Adrenal gland (tissue), 12 donors: ENCODE results near the gene CYP1A2. TPM values are rescaled to one million over a fixed set of nuclear protein-coding genes. Genes with fewer than 3 reads are reported as not detected.

ENCODE experiments used
- DNase-seq, 7 donors: peaks; one replicate each; pipeline ENCODE4 v3.0.0-alpha.2; 2019 to 2020
- H3K27ac ChIP-seq, 5 donors: fragments of 200-600 bp; sonication (generic) in 4 of 5; 1 replicate in 3 of 5; 2 replicates in 2 of 5; pipeline versions ENCODE4 v1.5.1 to v1.8.0; 2016 to 2020; ENCODE audit warnings: mild to moderate bottlenecking in 1 of 5
- H3K27me3 ChIP-seq: fragments of 200-600 bp; 2 replicates; pipeline ENCODE4 v1.8.0; 2021
- H3K36me3 ChIP-seq, 2 donors: fragments of 200-600 bp; replicated peaks in 1 of 2; 1 replicate in 1 of 2; 2 replicates in 1 of 2; pipeline versions ENCODE4 v1.5.1 to v1.8.0; 2018 to 2022
- H3K4me1 ChIP-seq, 2 donors: fragments of 200-600 bp; replicated peaks in 1 of 2; 1 replicate in 1 of 2; 2 replicates in 1 of 2; pipeline versions ENCODE4 v1.5.1 to v1.8.0; 2018 to 2021
- H3K4me3 ChIP-seq, 4 donors: fragments of 200-600 bp; sonication (generic) in 3 of 4; one replicate each; pipeline ENCODE4 v1.5.1; 2016 to 2018
- H3K9me3 ChIP-seq, 3 donors: fragments of 200-600 bp; sonication (generic) in 1 of 3; replicated peaks in 1 of 3; 1 replicate in 2 of 3; 2 replicates in 1 of 3; pipeline versions ENCODE4 v1.5.1 to v1.8.0; 2016 to 2021
- POLR2A ChIP-seq, 2 donors: fragments of 450-650 bp; IDR thresholded peaks; one replicate each; pipeline ENCODE4 v1.6.1; 2017; ENCODE audit warnings: antibody characterized with exemption in 2 of 2, mild to moderate bottlenecking in 2 of 2, moderate library complexity in 1 of 2
- WGBS, 4 donors: extraction: QIAGEN DNeasy Blood & Tissue Kit in 2 of 4; methylation state at CpG; one replicate each; pipeline versions ENCODE4 v1.1.5 to v1.1.7; 2013 to 2017; 5-methylcytosine and 5-hydroxymethylcytosine counted together
- intact Hi-C, 2 donors: fragments of 100-400 bp; cut with DNase I; formaldehyde crosslinking; loops; one replicate each; pipeline versions ENCODE4 v1.14.1 to v1.15.0; 2022 to 2023
- polyA plus RNA-seq, 3 donors: library from polyadenylated mRNA; stranded (reverse); fragments of 200-250 nt in 2 of 3; fragments of 350-450 nt in 1 of 3; fragmentation: Illumina TruSeq in 1 of 3; extraction: RNeasy Lipid Tissue Mini Kit (QIAGEN cat#74804) in 1 of 3; gene quantifications; one replicate each; pipeline ENCODE4 v1.2.3, GENCODE V29; 2013 to 2014
- total RNA-seq, 9 donors: library from RNA; depleted of rRNA in 4 of 9; stranded (reverse); fragments of >200 nt in 4 of 9; fragments of 120-200 nt in 1 of 9; fragmentation: NEBNext Ultra II Directional in 1 of 9; extraction: Animal tissue kit (Norgen Biotek cat#: 25700) in 1 of 9; gene quantifications; one replicate each; pipeline versions ENCODE4 v1.1.0 to v1.2.4, GENCODE V29; 2013 to 2023
- TF ChIP-seq, protein P1 (sequence below), 6 experiments: fragments of 450-650 bp in 4 of 6; fragments of 200-600 bp in 2 of 6; sonication (generic) in 1 of 6; IDR thresholded peaks; 1 replicate in 5 of 6; 2 replicates in 1 of 6; pipeline versions ENCODE4 v1.5.1 to v1.8.0; 2016 to 2021; ENCODE audit warnings: antibody characterized with exemption in 6 of 6, mild to moderate bottlenecking in 2 of 6, moderate library complexity in 1 of 6
- donor health status: healthy with polysubstance abuse.
- donor health status: Bipolar disorder and iron deficiency.
- donor health status: DM: yes; HTN: yes; CAD: no.
- donor health status: DM: no; HTN: no; CAD: no.
- donor health status: DM: no; HTN: no; CAD: no.
- donor health status: DM: yes; HTN: yes; CAD: no.

CYP1A2 gene
- total and polyA plus RNA-seq, 12 donors, result not detected

DNA sequence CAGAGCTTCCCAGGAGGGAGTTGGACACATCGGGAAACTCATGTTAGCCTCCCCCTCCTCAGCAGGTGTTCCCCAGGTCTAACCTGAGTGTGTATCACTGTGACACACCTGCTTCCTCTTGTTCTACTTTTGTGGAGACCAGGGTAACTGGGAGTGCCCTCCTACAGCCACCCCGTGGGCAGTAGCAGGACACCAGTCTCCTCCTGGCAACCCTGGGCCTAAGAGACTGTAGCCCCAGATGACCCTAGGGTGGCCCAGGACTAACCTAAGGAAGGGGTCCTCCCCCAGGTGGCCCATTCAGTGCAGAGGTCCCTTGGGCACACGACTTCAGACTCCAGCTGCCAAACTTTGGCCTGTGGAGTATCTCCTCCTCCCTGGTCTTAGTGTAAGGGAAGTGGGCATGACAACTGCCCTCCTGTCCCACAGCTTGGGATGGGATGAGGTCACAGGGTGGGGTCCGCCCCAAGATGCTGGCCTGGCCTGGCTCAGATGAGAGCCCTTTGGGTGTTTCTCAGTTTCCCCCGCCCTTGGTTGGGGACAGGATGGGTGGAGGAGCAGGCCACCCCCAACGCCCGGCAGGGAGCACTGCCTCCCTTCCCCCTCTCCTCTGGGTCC is 38.0 kb downstream of the CYP1A2 start:
- no peak for TF ChIP-seq POLR2A (IDR thresholded peaks at IDR 0.05)
- TF ChIP-seq, protein P1, sequence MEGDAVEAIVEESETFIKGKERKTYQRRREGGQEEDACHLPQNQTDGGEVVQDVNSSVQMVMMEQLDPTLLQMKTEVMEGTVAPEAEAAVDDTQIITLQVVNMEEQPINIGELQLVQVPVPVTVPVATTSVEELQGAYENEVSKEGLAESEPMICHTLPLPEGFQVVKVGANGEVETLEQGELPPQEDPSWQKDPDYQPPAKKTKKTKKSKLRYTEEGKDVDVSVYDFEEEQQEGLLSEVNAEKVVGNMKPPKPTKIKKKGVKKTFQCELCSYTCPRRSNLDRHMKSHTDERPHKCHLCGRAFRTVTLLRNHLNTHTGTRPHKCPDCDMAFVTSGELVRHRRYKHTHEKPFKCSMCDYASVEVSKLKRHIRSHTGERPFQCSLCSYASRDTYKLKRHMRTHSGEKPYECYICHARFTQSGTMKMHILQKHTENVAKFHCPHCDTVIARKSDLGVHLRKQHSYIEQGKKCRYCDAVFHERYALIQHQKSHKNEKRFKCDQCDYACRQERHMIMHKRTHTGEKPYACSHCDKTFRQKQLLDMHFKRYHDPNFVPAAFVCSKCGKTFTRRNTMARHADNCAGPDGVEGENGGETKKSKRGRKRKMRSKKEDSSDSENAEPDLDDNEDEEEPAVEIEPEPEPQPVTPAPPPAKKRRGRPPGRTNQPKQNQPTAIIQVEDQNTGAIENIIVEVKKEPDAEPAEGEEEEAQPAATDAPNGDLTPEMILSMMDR (IDR thresholded peaks at IDR 0.05), result no peak

DNA sequence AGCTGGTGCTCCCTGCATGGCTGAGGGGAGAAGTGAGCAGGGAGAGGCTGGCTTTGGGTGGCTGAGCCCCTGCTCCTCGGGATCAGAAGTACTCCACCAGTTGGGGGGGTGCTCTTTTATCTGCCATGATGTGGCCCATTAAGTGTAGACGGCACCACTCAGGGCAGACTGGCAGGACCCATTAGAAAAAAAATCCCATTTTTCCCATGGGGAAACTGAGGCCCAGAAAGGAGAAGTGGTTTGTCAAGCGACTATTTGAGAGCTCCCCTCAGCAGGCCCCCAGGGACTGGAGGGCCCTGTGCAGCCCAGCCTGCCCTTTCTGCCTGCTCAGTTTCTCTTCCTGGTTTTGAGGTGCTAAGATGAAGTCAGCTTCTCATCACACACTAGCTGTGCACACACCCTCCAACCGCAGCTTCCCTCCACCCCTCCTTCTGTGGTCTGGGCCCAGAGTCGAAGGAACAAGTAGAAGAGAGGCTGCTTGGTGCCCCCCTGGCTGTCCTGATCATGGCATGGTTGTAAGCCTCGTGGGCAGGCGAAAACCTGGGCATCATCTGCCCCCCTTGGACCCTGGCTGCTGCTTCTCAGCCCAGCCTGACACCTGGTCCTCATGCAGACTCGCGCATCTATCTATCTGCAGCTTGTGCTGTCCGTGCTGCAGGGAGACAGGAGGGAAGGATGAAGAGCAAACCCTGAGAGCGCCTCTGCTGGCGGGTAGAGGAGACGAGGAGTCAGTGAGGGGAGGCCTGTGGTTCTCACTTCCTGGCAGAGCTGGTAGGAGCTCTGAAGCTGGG is 38.8 kb downstream of the CYP1A2 start:
- Histone ChIP-seq H3K4me1 (peaks cover 32 to 93% of the 10 kb centered on the region in 2 donors), H3K27me3 (no peaks in the 10 kb centered on the region), H3K9me3 (no peaks in the 10 kb centered on the region), H3K4me3 (no peak overlapping the region), H3K27ac (peak overlapping the region in 3 of 5 donors; percentile 31 to 83 (median 60)), H3K36me3 (no peaks in the 10 kb centered on the region)
- WGBS, 4 donors, result 46 to 67% (median 61%) methylated on average over 13 of the region's 13 CpGs
- DNase-seq, result peak in 6 of 7 donors; percentile 52 to 83 (median 64)
- TF ChIP-seq POLR2A (IDR thresholded peaks at IDR 0.05), result no peak
- TF ChIP-seq, protein P1 (IDR thresholded peaks at IDR 0.05), result peak in 4 of 6 experiments; percentile 23 to 38 (median 26)
- intact Hi-C loops, result no loop called here

More for the DNA sequence above, 38.0 kb downstream of the CYP1A2 start:
- 61 to 77% (median 71%) methylated on average over 4 to 7 of the region's 7 CpGs for WGBS, 4 donors
- Histone ChIP-seq H3K36me3 (no peaks in the 10 kb centered on the region), H3K4me1 (peaks cover 29 to 86% of the 10 kb centered on the region in 2 donors), H3K4me3 (no peak overlapping the region), H3K27me3 (no peaks in the 10 kb centered on the region), H3K9me3 (no peaks in the 10 kb centered on the region), H3K27ac (peak overlapping the region in 3 of 5 donors; percentile 31 to 83 (median 60))
- intact Hi-C loops, result no loop called here
- no peak for DNase-seq

DNA sequence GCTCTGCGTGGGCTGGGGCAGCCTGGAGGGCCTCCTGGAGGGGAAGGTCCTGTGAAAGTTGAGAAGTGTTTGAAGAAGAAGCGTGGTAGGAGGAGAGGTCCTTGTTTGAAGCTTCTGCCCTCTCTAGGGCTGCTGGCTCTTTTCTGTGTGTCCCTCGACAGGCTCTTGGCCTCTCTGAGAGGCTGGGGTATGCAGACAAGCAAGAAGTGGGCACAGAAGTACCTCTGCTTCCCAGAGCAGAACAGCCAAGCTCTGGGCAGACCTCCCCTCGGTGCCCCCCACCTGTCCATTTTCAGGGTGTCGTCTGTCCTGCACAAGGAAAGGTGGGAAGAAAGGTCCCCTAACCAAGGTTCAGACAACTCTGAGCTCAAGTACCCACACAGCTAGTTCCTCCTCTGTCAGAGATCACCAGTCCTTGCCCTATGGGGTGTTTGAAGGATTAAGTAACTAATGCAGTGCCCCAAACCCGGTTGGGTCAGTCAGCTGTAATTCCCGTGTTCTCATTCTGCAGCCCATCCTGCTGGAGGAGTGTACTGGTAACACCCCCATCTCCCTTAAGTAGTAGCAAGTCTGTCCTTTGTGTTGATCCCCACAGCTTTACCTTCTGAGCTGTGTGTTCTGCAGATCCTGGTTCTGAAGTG is 39.5 kb downstream of the CYP1A2 start:
- Histone ChIP-seq H3K9me3 (no peaks in the 10 kb centered on the region), H3K36me3 (no peaks in the 10 kb centered on the region), H3K27ac (peak overlapping the region in 2 of 5 donors; percentile 60 to 83), H3K4me3 (peak overlapping the region in 1 of 4 donors; percentile 9), H3K4me1 (peaks cover 28 to 92% of the 10 kb centered on the region in 2 donors), H3K27me3 (no peaks in the 10 kb centered on the region)
- no peak for DNase-seq
- TF ChIP-seq, protein P1 (IDR thresholded peaks at IDR 0.05), result no peak
- TF ChIP-seq POLR2A (IDR thresholded peaks at IDR 0.05), result no peak
- 42 to 89% (median 51%) methylated on average over 4 to 7 of the region's 7 CpGs for WGBS, 4 donors
- intact Hi-C loops, result no loop called here

GRCh38 chr15:74788683-74789151 is 40.1 kb downstream of the CYP1A2 start:
- Histone ChIP-seq H3K4me1 (peaks cover 26 to 92% of the 10 kb centered on the region in 2 donors), H3K4me3 (peak overlapping the region in 1 of 4 donors; percentile 9)

More at GRCh38 chr15:74788683-74789151, 40.1 kb downstream of the CYP1A2 start:
- no peaks in the 10 kb centered on the region for H3K9me3 ChIP-seq
- TF ChIP-seq, protein P1 (IDR thresholded peaks at IDR 0.05), result no peak
- no peak for TF ChIP-seq POLR2A (IDR thresholded peaks at IDR 0.05)
- intact Hi-C loops, result no loop called here
- peak overlapping the region in 3 of 5 donors; percentile 28 to 83 (median 60) for H3K27ac ChIP-seq
- no peak for DNase-seq
- no peaks in the 10 kb centered on the region for H3K27me3 ChIP-seq
- no peaks in the 10 kb centered on the region for H3K36me3 ChIP-seq
- 61 to 81% (median 71%) methylated on average over 8 to 9 of the region's 9 CpGs for WGBS, 4 donors
